ENCODE measurements around the gene RETREG2. TPM values are rescaled to one million over a fixed set of nuclear protein-coding genes. Genes with fewer than 3 reads are reported as not detected.

The RETREG2 gene
- total RNA-seq, 1 experiment from 2014 or later, result 63.7 TPM

GRCh38 chr2:219198974-219199373 is 20.9 kb downstream of the RETREG2 start:
- Histone ChIP-seq H3K9me3 (ENCODE audit: control insufficient read depth in 1 of 2, insufficient read depth in 1 of 2, low read depth in 1 of 2, low read length in 2 of 2) (no peaks in the 10 kb centered on the region), H3K79me2 (ENCODE audit: insufficient read depth, low read length) (no peaks in the 10 kb centered on the region), H3K4me1 (ENCODE audit: control insufficient read depth in 1 of 2, insufficient read depth in 2 of 2, low read length in 2 of 2) (no peaks in the 10 kb centered on the region), H3K9ac (ENCODE audit: low read length) (no peak overlapping the region), H3K27me3 (ENCODE audit: insufficient read depth, low read length) (no peaks in the 10 kb centered on the region), H3K36me3 (ENCODE audit: control insufficient read depth in 1 of 2, insufficient read depth in 2 of 2, low read length in 2 of 2) (no peaks in the 10 kb centered on the region), H2AFZ (ENCODE audit: low read depth, low read length, poor library complexity, severe bottlenecking) (no peak overlapping the region), H3K4me2 (ENCODE audit: low read length) (no peak overlapping the region), H3K9me2 (ENCODE audit: insufficient read depth) (no peaks in the 10 kb centered on the region), H3K27ac (ENCODE audit: low read depth, low read length) (no peak overlapping the region), H3K4me3 (replicated peaks in 1 of 2; ENCODE audit: low read depth in 1 of 2, low read length in 2 of 2) (no peak overlapping the region), H4K20me1 (ENCODE audit: insufficient read depth) (no peaks in the 10 kb centered on the region)
- TF ChIP-seq JUND (IDR thresholded peaks at IDR 0.05), result no peak
- TF ChIP-seq POLR2A (IDR thresholded peaks at IDR 0.05; ENCODE audit: borderline replicate concordance, extremely low read depth, insufficient read depth, insufficient read length), result no peak
- TF ChIP-seq CEBPB (IDR thresholded peaks at IDR 0.05; ENCODE audit: low read depth), result no peak
- no peak for TF ChIP-seq EGR1 (IDR thresholded peaks at IDR 0.05; ENCODE audit: low read depth)
- TF ChIP-seq SP1 (IDR thresholded peaks at IDR 0.05; ENCODE audit: low read depth), result no peak
- TF ChIP-seq ZBTB33 (IDR thresholded peaks at IDR 0.05; ENCODE audit: extremely low read depth, insufficient replicate concordance, low read length), result no peak
- TF ChIP-seq CTCF (IDR thresholded peaks at IDR 0.05 in 2 of 3, conservative IDR thresholded peaks at IDR 0.05 in 1 of 3; ENCODE audit: borderline replicate concordance in 1 of 3, insufficient read depth in 1 of 3, low read depth in 2 of 3, low read length in 2 of 3), result no peak
- TF ChIP-seq YY1 (IDR thresholded peaks at IDR 0.05; ENCODE audit: extremely low read depth, insufficient replicate concordance, low read depth, low read length), result no peak
- no peak for TF ChIP-seq SIN3A (IDR thresholded peaks at IDR 0.05; ENCODE audit: low read depth)
- no peak for TF ChIP-seq ELF1 (IDR thresholded peaks at IDR 0.05; ENCODE audit: borderline replicate concordance, low read depth)
- no peak for TF ChIP-seq EZH2 (IDR thresholded peaks at IDR 0.05)
- no peak for TF ChIP-seq ATF3 (IDR thresholded peaks at IDR 0.05)
- TF ChIP-seq EZH2phosphoT487 (IDR thresholded peaks at IDR 0.05; ENCODE audit: borderline replicate concordance), result no peak
- TF ChIP-seq POLR2AphosphoS5 (IDR thresholded peaks at IDR 0.05; ENCODE audit: low read depth, low read length), result no peak
- no peak for TF ChIP-seq RAD21 (IDR thresholded peaks at IDR 0.05; ENCODE audit: low read depth)
- TF ChIP-seq TCF7L2 (IDR thresholded peaks at IDR 0.05; ENCODE audit: borderline replicate concordance, extremely low read depth, insufficient read depth, insufficient read length), result no peak
- TF ChIP-seq MAX (IDR thresholded peaks at IDR 0.05), result no peak
- TF ChIP-seq ZNF274 (IDR thresholded peaks at IDR 0.05; ENCODE audit: low read depth, low read length), result no peak
- no peak for TF ChIP-seq CBX3 (IDR thresholded peaks at IDR 0.05; ENCODE audit: low read depth)
- no peak for TF ChIP-seq REST (IDR thresholded peaks at IDR 0.05; ENCODE audit: low read depth)
- intact Hi-C loops (cut with micrococcal nuclease), result no loop called here
- RAD21 ChIA-PET (ENCODE audit: low non-redundant PET in 1 of 2, low total read pairs in 2 of 2, uncharacterized antibody in 2 of 2, unreplicated experiment in 2 of 2), result no interaction called here
- no peak for ATAC-seq
- POLR2A ChIA-PET, result no interaction called here
- CTCF ChIA-PET, result no interaction called here
- BruUV-seq (replicated peaks), result no TSS peak
- no peak for DNase-seq (ENCODE audit: low read depth, low spot score)

Data from HCT116 (cell line).